IMR-90 (cell line): Measurements from ENCODE around the gene KCNMB1.

ENCODE experiments used
- CTCF ChIP-seq: conservative IDR thresholded peaks from 2 replicates; pipeline ENCODE4 v1.5.1; 2012; ENCODE audit warnings: mild to moderate bottlenecking, low read depth, low read length, improper control_type of control experiment
- NFE2L2 ChIP-seq: fragments of 150-350 bp; IDR thresholded peaks from 2 replicates; pipeline ENCODE4 v1.6.1; 2016; ENCODE audit warnings: low read depth, mild to moderate bottlenecking, low read length
- POLR2A ChIP-seq: IDR thresholded peaks from 2 replicates; pipeline ENCODE4 v1.6.1; 2012; ENCODE audit warnings: mild to moderate bottlenecking, low read depth, low read length

DNA sequence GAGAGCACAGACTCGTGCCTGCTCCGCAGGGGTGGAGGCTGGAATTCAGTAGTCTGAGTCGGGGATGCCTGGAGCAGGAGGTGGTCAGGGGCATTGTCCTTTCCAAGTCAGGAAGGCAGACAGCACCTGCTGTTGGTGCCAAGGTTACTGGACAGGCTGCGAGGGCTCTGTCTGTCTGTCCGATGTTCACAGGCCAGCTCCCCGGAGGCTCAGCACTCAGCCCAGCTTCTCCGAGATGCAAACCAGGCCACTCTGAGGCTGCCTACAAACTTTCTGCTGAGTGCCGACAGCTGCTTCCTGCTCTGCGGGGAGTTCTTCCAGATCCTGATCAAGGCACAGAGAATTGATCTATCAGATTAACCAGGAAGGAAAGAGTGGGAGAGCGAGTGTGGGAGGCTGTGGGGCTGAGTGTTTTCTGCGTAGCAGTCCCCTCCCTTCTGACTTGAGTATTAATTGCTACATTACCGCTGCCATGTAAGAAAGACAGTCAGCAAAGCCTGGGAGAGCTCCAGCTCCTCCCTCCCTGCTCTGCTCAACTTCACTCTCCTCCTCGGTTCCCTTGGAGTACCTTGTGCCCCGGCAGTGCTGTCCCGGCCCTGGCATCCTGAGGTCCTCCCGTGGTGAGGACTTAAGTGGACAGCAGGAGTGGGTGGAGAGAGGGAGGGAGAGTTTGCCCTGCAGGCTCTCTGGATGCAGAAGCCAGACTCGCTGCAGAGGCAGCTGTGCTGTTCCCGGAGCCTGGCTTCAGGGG, 36.0 kb downstream of the KCNMB1 start:
- no peak for TF ChIP-seq CTCF
- no peak for TF ChIP-seq NFE2L2
- no peak for TF ChIP-seq POLR2A
